Mesenchymal stem cell (in vitro differentiated cells and primary cell): ENCODE results near the gene LDLRAD3.

Source experiments
- DNase-seq: peaks from one replicate; pipeline ENCODE4 v3.0.0-alpha.2; 2013
- H2AFZ ChIP-seq: one replicate; pipeline ENCODE4 v1.6.1; 2013; ENCODE audit warnings: low read depth, mild to moderate bottlenecking, control low read depth, inconsistent platforms, low read length, moderate library complexity
- H2AK5ac ChIP-seq: 2 replicates; pipeline ENCODE4 v1.6.1; 2013; ENCODE audit warnings: low read length, moderate library complexity, mild to moderate bottlenecking, inconsistent platforms; ENCODE audit not compliant: severe bottlenecking
- H2BK120ac ChIP-seq: one replicate; pipeline ENCODE4 v1.6.1; 2013; ENCODE audit warnings: low read depth, mild to moderate bottlenecking, inconsistent platforms, low read length, moderate library complexity
- H2BK12ac ChIP-seq, 2 experiments: one replicate each; pipeline ENCODE4 v1.6.1; 2013; ENCODE audit warnings: inconsistent platforms in 2 of 2, low read length in 2 of 2, mild to moderate bottlenecking in 2 of 2, moderate library complexity in 2 of 2, control low read depth in 1 of 2
- H2BK15ac ChIP-seq: one replicate; pipeline ENCODE4 v1.6.1; 2013; ENCODE audit warnings: mild to moderate bottlenecking, low read depth, inconsistent platforms; ENCODE audit not compliant: poor library complexity, severe bottlenecking
- H2BK5ac ChIP-seq: 2 replicates; pipeline ENCODE4 v1.6.1; 2013; ENCODE audit warnings: low read depth, mild to moderate bottlenecking, low read length, control low read depth, inconsistent platforms; ENCODE audit not compliant: poor library complexity, severe bottlenecking
- H3K14ac ChIP-seq, 2 experiments: one replicate each; pipeline ENCODE4 v1.6.1; 2013; ENCODE audit warnings: inconsistent platforms in 2 of 2, low read length in 2 of 2, control low read depth in 1 of 2, mild to moderate bottlenecking in 1 of 2, moderate library complexity in 1 of 2
- H3K18ac ChIP-seq, 2 experiments: one replicate each; pipeline ENCODE4 v1.6.1; 2013; ENCODE audit warnings: inconsistent platforms in 2 of 2, low read length in 2 of 2, control low read depth in 1 of 2, low read depth in 1 of 2, mild to moderate bottlenecking in 1 of 2
- H3K23ac ChIP-seq, 2 experiments: one replicate each; pipeline ENCODE4 v1.6.1; 2013; ENCODE audit warnings: inconsistent platforms in 2 of 2, low read length in 2 of 2, mild to moderate bottlenecking in 2 of 2, moderate library complexity in 2 of 2, control low read depth in 1 of 2
- H3K27ac ChIP-seq: 2 replicates; pipeline ENCODE4 v1.5.1; 2013; ENCODE audit warnings: mild to moderate bottlenecking, moderate library complexity, low read length, control low read depth, inconsistent platforms; ENCODE audit not compliant: poor library complexity, severe bottlenecking
- H3K27me3 ChIP-seq, 2 experiments: 2 replicates each; pipeline versions ENCODE4 v1.6.1 to v1.7.0; 2013; ENCODE audit warnings: low read length in 2 of 2, mild to moderate bottlenecking in 2 of 2, moderate library complexity in 2 of 2, control low read depth in 1 of 2, inconsistent platforms in 1 of 2; ENCODE audit not compliant: control insufficient read depth in 1 of 2, insufficient read depth in 1 of 2
- H3K36me3 ChIP-seq, 2 experiments: 2 replicates each; pipeline versions ENCODE4 v1.6.1 to v1.7.0; 2013; ENCODE audit warnings: low read length in 2 of 2, control low read depth in 1 of 2, inconsistent platforms in 1 of 2, low read depth in 1 of 2, mild to moderate bottlenecking in 1 of 2; ENCODE audit not compliant: insufficient read depth in 2 of 2, control insufficient read depth in 1 of 2
- H3K4ac ChIP-seq, 2 experiments: one replicate each; pipeline ENCODE4 v1.6.1; 2013; ENCODE audit warnings: inconsistent platforms in 2 of 2, low read length in 2 of 2, mild to moderate bottlenecking in 2 of 2, moderate library complexity in 2 of 2, control low read depth in 1 of 2, low read depth in 1 of 2
- H3K4me1 ChIP-seq: 2 replicates; pipeline ENCODE4 v1.6.1; 2013; ENCODE audit warnings: low read depth, low read length, control low read depth; ENCODE audit not compliant: control insufficient read depth, insufficient read depth
- H3K4me2 ChIP-seq: 2 replicates; pipeline ENCODE4 v1.6.1; 2013; ENCODE audit warnings: low read length, mild to moderate bottlenecking, inconsistent platforms; ENCODE audit not compliant: poor library complexity, severe bottlenecking
- H3K4me3 ChIP-seq, 2 experiments: 2 replicates each; pipeline versions ENCODE4 v1.5.1 to v1.7.0; 2013; ENCODE audit warnings: low read length in 2 of 2, mild to moderate bottlenecking in 2 of 2, control low read depth in 1 of 2, low read depth in 1 of 2; ENCODE audit not compliant: insufficient read depth in 1 of 2
- H3K79me1 ChIP-seq: replicated peaks from 2 replicates; pipeline ENCODE4 v1.6.1; 2013; ENCODE audit warnings: mild to moderate bottlenecking, control low read depth, low read length, inconsistent platforms; ENCODE audit not compliant: poor library complexity, severe bottlenecking
- H3K9ac ChIP-seq: 2 replicates; pipeline ENCODE4 v1.7.0; 2013; ENCODE audit warnings: mild to moderate bottlenecking, low read length, moderate library complexity
- H3K9me3 ChIP-seq: 2 replicates; pipeline ENCODE4 v1.7.0; 2013; ENCODE audit warnings: mild to moderate bottlenecking, low read length; ENCODE audit not compliant: control insufficient read depth
- H4K8ac ChIP-seq: one replicate; pipeline ENCODE4 v1.6.1; 2013; ENCODE audit warnings: inconsistent platforms, mild to moderate bottlenecking, low read length, moderate library complexity
- H4K91ac ChIP-seq: one replicate; pipeline ENCODE4 v1.6.1; 2013; ENCODE audit warnings: mild to moderate bottlenecking, low read length, inconsistent platforms
- WGBS: methylation state at CpG from one replicate; pipeline ENCODE4 v1.1.7; 2013; ENCODE audit warnings: mixed read lengths; 5-methylcytosine and 5-hydroxymethylcytosine counted together

Gene LDLRAD3

DNA sequence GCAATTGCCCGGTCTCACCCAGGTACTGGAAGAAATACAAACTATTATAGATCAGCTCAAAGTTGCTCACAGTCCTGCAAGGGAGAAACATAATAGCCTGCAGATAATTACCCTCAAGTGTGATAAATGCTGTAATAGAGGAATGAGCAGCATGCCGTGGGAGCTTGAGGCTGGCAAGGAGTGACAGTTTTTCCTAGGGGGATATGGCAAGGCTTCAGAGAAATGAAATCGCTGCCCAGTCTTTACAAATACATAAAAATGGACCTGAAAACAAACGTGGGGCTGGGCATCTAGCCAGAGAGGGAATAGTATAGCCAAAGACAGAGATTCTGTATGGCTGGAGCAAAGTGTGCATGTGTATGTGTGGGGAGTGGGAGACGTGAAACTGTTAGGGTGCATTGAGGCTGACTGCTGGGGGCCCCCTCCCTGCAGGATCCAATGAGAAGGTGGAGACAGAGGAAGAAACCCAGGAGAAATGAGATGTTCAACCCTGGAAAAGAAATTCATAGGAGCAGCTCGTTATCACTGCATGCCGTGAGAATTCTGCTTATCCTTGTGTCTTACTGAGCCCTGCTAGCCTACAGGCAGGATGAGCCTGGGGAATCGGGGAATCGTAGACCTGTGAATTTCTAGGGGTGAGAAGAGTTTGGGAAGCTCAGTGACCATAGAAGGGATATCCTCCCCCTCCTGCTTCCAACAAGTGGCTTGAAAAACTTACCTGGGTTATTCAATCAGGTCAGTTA is 167.0 kb downstream of the LDLRAD3 start:
- no peaks in the 10 kb centered on the region for H3K27me3 ChIP-seq
- H2BK12ac ChIP-seq, result no peak overlapping the region
- H3K14ac ChIP-seq, result no peak overlapping the region
- no peak overlapping the region for H3K4me2 ChIP-seq
- peaks cover 7 to 26% of the 10 kb centered on the region in 2 experiments for H3K36me3 ChIP-seq
- H2AFZ ChIP-seq, result no peak overlapping the region
- no peak overlapping the region for H3K4ac ChIP-seq
- no peak overlapping the region for H4K8ac ChIP-seq
- H4K91ac ChIP-seq, result no peak overlapping the region
- no peak overlapping the region for H3K27ac ChIP-seq
- H3K23ac ChIP-seq, result no peak overlapping the region
- H3K9ac ChIP-seq, result no peak overlapping the region
- no peak overlapping the region for H2AK5ac ChIP-seq
- no peak overlapping the region for H3K4me3 ChIP-seq
- no peak overlapping the region for H2BK5ac ChIP-seq
- peaks cover 2% of the 10 kb centered on the region for H3K4me1 ChIP-seq
- no peak overlapping the region for H2BK15ac ChIP-seq
- 81% methylated on average over 9 of the region's 9 CpGs for WGBS
- no peaks in the 10 kb centered on the region for H3K79me1 ChIP-seq
- H3K18ac ChIP-seq, result no peak overlapping the region
- no peak for DNase-seq
- no peak overlapping the region for H2BK120ac ChIP-seq
- H3K9me3 ChIP-seq, result peaks cover 29% of the 10 kb centered on the region

DNA sequence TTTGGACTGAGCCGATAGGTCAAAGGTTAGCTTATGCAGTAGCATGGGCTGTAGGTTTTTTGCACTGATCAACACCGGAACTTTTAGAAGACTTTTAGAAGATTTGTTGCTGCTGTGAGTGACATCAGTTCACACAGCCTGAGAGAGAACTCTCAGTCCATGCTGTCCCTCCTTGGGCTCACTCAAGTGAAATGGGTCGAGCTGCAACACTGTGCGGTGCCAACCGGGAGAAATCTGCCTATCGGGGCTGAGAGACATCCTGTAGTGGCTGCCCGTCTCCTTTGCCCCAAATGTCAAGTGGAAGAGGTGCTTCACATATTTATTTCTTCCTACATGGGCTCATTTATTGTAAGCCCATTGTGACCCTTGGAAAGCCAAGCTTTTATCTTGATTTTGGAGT is 170.2 kb downstream of the LDLRAD3 start:
- Histone ChIP-seq H3K14ac (no peak overlapping the region), H3K36me3 (peaks cover 3 to 26% of the 10 kb centered on the region in 2 experiments), H2BK120ac (no peak overlapping the region), H3K4me2 (no peak overlapping the region), H3K4me1 (peaks cover 3% of the 10 kb centered on the region), H4K8ac (no peak overlapping the region), H3K27ac (no peak overlapping the region), H2BK5ac (no peak overlapping the region), H3K27me3 (no peaks in the 10 kb centered on the region), H3K9ac (no peak overlapping the region), H4K91ac (no peak overlapping the region), H3K9me3 (peaks cover 29% of the 10 kb centered on the region), H3K79me1 (no peaks in the 10 kb centered on the region), H3K4me3 (no peak overlapping the region), H2AFZ (no peak overlapping the region), H3K18ac (no peak overlapping the region), H2BK15ac (no peak overlapping the region), H3K4ac (no peak overlapping the region), H3K23ac (no peak overlapping the region), H2AK5ac (no peak overlapping the region), H2BK12ac (no peak overlapping the region)
- no peak for DNase-seq
- 95% methylated on average over 7 of the region's 7 CpGs for WGBS

DNA sequence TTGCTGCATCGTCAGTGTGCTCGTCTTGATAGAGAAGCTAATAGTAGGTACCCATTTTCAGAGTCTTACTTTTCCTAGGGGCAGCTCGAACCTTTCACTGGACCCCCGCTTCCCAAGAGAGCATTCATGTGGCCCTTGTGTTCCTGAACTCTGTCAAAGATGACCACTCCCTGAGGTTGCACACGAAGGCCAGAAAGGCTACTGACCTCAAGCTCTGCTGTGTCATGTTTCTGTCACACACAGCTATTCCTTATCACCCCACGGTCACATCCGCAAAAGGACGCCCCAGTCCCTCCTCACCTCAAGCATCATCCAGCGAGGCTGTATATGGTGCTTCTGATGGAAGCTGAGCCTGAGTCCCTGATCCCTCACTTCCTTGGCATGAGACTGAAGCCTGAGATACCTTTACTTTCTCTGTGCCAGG is 171.5 kb downstream of the LDLRAD3 start:
- Histone ChIP-seq H2AK5ac (no peak overlapping the region), H2AFZ (no peak overlapping the region), H3K23ac (no peak overlapping the region), H3K4ac (no peak overlapping the region), H3K4me2 (no peak overlapping the region), H2BK12ac (no peak overlapping the region), H3K14ac (no peak overlapping the region), H2BK15ac (no peak overlapping the region), H4K8ac (no peak overlapping the region), H3K18ac (no peak overlapping the region), H4K91ac (no peak overlapping the region), H3K27me3 (no peaks in the 10 kb centered on the region), H3K27ac (no peak overlapping the region), H3K36me3 (peaks cover 3 to 26% of the 10 kb centered on the region in 2 experiments), H2BK120ac (no peak overlapping the region), H2BK5ac (no peak overlapping the region), H3K4me3 (no peak overlapping the region), H3K9ac (no peak overlapping the region), H3K9me3 (peaks cover 29% of the 10 kb centered on the region), H3K79me1 (no peaks in the 10 kb centered on the region), H3K4me1 (peaks cover 1% of the 10 kb centered on the region)
- DNase-seq, result no peak
- WGBS, result over 99% methylated on average over 8 of the region's 9 CpGs

- peaks cover 1% of the 10 kb centered on the region for H3K4me1 ChIP-seq
- no peak overlapping the region for H2BK5ac ChIP-seq
- H4K91ac ChIP-seq, result no peak overlapping the region
- H3K23ac ChIP-seq, result no peak overlapping the region
- H4K8ac ChIP-seq, result no peak overlapping the region
- H3K9me3 ChIP-seq, result peaks cover 29% of the 10 kb centered on the region
- peaks cover 3 to 26% of the 10 kb centered on the region in 2 experiments for H3K36me3 ChIP-seq
- H2AK5ac ChIP-seq, result no peak overlapping the region
- H3K4ac ChIP-seq, result no peak overlapping the region
- DNase-seq, result no peak
- H2BK12ac ChIP-seq, result no peak overlapping the region
- H3K14ac ChIP-seq, result no peak overlapping the region
- no peaks in the 10 kb centered on the region for H3K27me3 ChIP-seq
- no peak overlapping the region for H3K4me2 ChIP-seq
- no peak overlapping the region for H2AFZ ChIP-seq
- H3K27ac ChIP-seq, result no peak overlapping the region
- H2BK15ac ChIP-seq, result no peak overlapping the region
- WGBS, result 86% methylated on average over 6 of the region's 6 CpGs
- H3K4me3 ChIP-seq, result no peak overlapping the region
- H3K9ac ChIP-seq, result no peak overlapping the region
- no peak overlapping the region for H3K18ac ChIP-seq
- no peak overlapping the region for H2BK120ac ChIP-seq
- no peaks in the 10 kb centered on the region for H3K79me1 ChIP-seq
Measured at GRCh38 chr11:36116161-36116560, 172.3 kb downstream of the LDLRAD3 start.
